Ovary (tissue), 9 donors: ENCODE data around the gene KCNJ5. TPM values are rescaled to one million over a fixed set of nuclear protein-coding genes. Genes with fewer than 3 reads are reported as not detected.

Experiments
- DNase-seq, 5 donors: peaks; one replicate each; pipeline ENCODE4 v3.0.0-alpha.2; 2019 to 2020
- H3K27ac ChIP-seq, 2 donors: fragments of 200-600 bp; one replicate each; pipeline versions ENCODE4 v1.5.1 to v1.8.0; 2019 to 2022
- H3K27me3 ChIP-seq: fragments of 200-600 bp; one replicate; pipeline ENCODE4 v1.8.0; 2022
- H3K36me3 ChIP-seq: fragments of 200-600 bp; sonication (generic); one replicate; pipeline ENCODE4 v1.5.1; 2019
- H3K4me1 ChIP-seq: one replicate; pipeline ENCODE4 v1.8.1; 2013; ENCODE audit warnings: mild to moderate bottlenecking, moderate library complexity; ENCODE audit not compliant: insufficient read depth
- H3K4me3 ChIP-seq: fragments of 200-600 bp; sonication (generic); one replicate; pipeline ENCODE4 v1.5.1; 2017
- H3K9me3 ChIP-seq, 2 donors: fragments of 200-600 bp in 1 of 2; sonication (generic) in 1 of 2; one replicate each; pipeline versions ENCODE4 v1.5.1 to v1.8.1; 2013 to 2019; ENCODE audit warnings: mild to moderate bottlenecking in 1 of 2, moderate library complexity in 1 of 2
- CTCF ChIP-seq, 3 donors: fragments of 450-650 bp in 2 of 3; fragments of 200-600 bp in 1 of 3; IDR thresholded peaks; one replicate each; pipeline versions ENCODE4 v1.5.1 to v1.8.0; 2016 to 2022; ENCODE audit warnings: antibody characterized with exemption in 3 of 3, mild to moderate bottlenecking in 1 of 3
- EP300 ChIP-seq: sonication (generic); formaldehyde crosslinking; IDR thresholded peaks from one replicate; pipeline ENCODE4 v1.6.1; 2017; ENCODE audit warnings: antibody characterized with exemption
- POLR2A ChIP-seq: fragments of 450-650 bp; IDR thresholded peaks from one replicate; pipeline ENCODE4 v1.6.1; 2017; ENCODE audit warnings: antibody characterized with exemption, mild to moderate bottlenecking, moderate library complexity
- WGBS, 3 donors: extraction: QIAGEN DNeasy Blood & Tissue Kit in 1 of 3; methylation state at CpG; one replicate each; pipeline versions ENCODE4 v1.1.5 to v1.1.7; 2013 to 2017; 5-methylcytosine and 5-hydroxymethylcytosine counted together
- intact Hi-C, 4 donors: fragments of 100-400 bp; cut with DNase I; formaldehyde crosslinking; loops; one replicate each; pipeline versions ENCODE4 v1.11.0 to v1.15.1; 2022 to 2023
- polyA plus RNA-seq, 2 donors: library from polyadenylated mRNA; stranded (reverse); fragments of 200-250 nt in 1 of 2; fragments of 350-450 nt in 1 of 2; fragmentation: Illumina TruSeq in 1 of 2; extraction: RNeasy Lipid Tissue Mini Kit (QIAGEN cat#74804) in 1 of 2; gene quantifications; one replicate each; pipeline ENCODE4 v1.2.3, GENCODE V29; 2013 to 2014
- total RNA-seq, 7 donors: library from RNA; depleted of rRNA in 2 of 7; stranded (reverse); fragments of >200 nt in 2 of 7; fragmentation: NEBNext Ultra II Directional in 3 of 7; extraction: Animal tissue kit (Norgen Biotek cat#: 25700) in 3 of 7; gene quantifications; one replicate each; pipeline versions ENCODE4 v1.1.0 to v1.2.4, GENCODE V29; 2016 to 2023
- donor health status: DM: no; HTN: no; CAD: no; lungs with moderate emphysema.
- donor health status: DM: no; HTN: no; CAD: no.
- donor health status: Bipolar disorder and iron deficiency.
- donor health status: DM: yes; HTN: yes; CAD: no.
- donor health status: DM: no; HTN: no; CAD: no.
- donor health status: DM: yes; HTN: yes; CAD: no.

Gene KCNJ5
- total and polyA plus RNA-seq, 9 donors: 0.42 to 3.7 (median 2.0) TPM

- no peak overlapping the region for H3K4me3 ChIP-seq
- H3K4me1 ChIP-seq: no peaks in the 10 kb centered on the region
- H3K27ac ChIP-seq: no peak overlapping the region
- no peaks in the 10 kb centered on the region for H3K36me3 ChIP-seq
- DNase-seq: no peak
- no peaks in the 10 kb centered on the region for H3K27me3 ChIP-seq
- no peak for TF ChIP-seq EP300
- 58 to 85% (median 60%) methylated on average over 3 of the region's 3 CpGs for WGBS, 3 donors
- no peaks in the 10 kb centered on the region for H3K9me3 ChIP-seq
- intact Hi-C loops: no loop called here
Observed at GRCh38 chr11:128948583-128948982, 57.4 kb downstream of the KCNJ5 start.

- no peak for DNase-seq
- H3K4me1 ChIP-seq: no peaks in the 10 kb centered on the region
- no peaks in the 10 kb centered on the region for H3K9me3 ChIP-seq
- no peak overlapping the region for H3K27ac ChIP-seq
- TF ChIP-seq CTCF (IDR thresholded peaks at IDR 0.05): no peak
- TF ChIP-seq POLR2A: no peak
- no peak for TF ChIP-seq EP300
- no peak overlapping the region for H3K4me3 ChIP-seq
- no peaks in the 10 kb centered on the region for H3K36me3 ChIP-seq
- intact Hi-C loops: loop anchor here in 1 of 4 donors (10.0 kb wide), 1 partner anchor 325 kb away; no protein-coding TSS in a partner anchor
- WGBS, 3 donors: 47 to 53% (median 48%) methylated on average over 13 of the region's 13 CpGs
- H3K27me3 ChIP-seq: no peaks in the 10 kb centered on the region
Observed at GRCh38 chr11:128949791-128950454, 58.8 kb downstream of the KCNJ5 start.

- intact Hi-C loops: loop anchor here in 1 of 4 donors (10.0 kb wide), 1 partner anchor 328 kb away; no protein-coding TSS in a partner anchor
- no peak overlapping the region for H3K4me3 ChIP-seq
- no peak for TF ChIP-seq POLR2A
- TF ChIP-seq CTCF (IDR thresholded peaks at IDR 0.05): no peak
- no peak for TF ChIP-seq EP300
- no peaks in the 10 kb centered on the region for H3K27me3 ChIP-seq
- no peaks in the 10 kb centered on the region for H3K9me3 ChIP-seq
- WGBS, 3 donors: 89 to 94% (median 90%) methylated on average over 16 of the region's 16 CpGs
- H3K4me1 ChIP-seq: no peaks in the 10 kb centered on the region
- H3K36me3 ChIP-seq: no peaks in the 10 kb centered on the region
- DNase-seq: no peak
- no peak overlapping the region for H3K27ac ChIP-seq
Observed at GRCh38 chr11:128953151-128953550, 62.0 kb downstream of the KCNJ5 start.

- DNase-seq: no peak
- H3K9me3 ChIP-seq: no peaks in the 10 kb centered on the region
Observed at GRCh38 chr11:128955636-128956035, 64.5 kb downstream of the KCNJ5 start.

More at GRCh38 chr11:128955636-128956035, 64.5 kb downstream of the KCNJ5 start:
- Histone ChIP-seq H3K4me1 (no peaks in the 10 kb centered on the region), H3K4me3 (no peak overlapping the region), H3K27ac (no peak overlapping the region), H3K27me3 (no peaks in the 10 kb centered on the region), H3K36me3 (no peaks in the 10 kb centered on the region)
- intact Hi-C loops: loop anchor here (2.0 to 10.0 kb wide), 4 partner anchors 68 to 331 kb away; no protein-coding TSS in a partner anchor
- TF ChIP-seq POLR2A (no peak), CTCF (IDR thresholded peaks at IDR 0.05) (no peak), EP300 (no peak)
- WGBS, 3 donors: 26 to 45% (median 37%) methylated on average over 3 of the region's 3 CpGs
